Nephron progenitor cell (in vitro differentiated cells): Measurements from ENCODE around the gene PDXK.

ENCODE experiments used
- DNase-seq: peaks from one replicate; pipeline ENCODE4 v3.0.0; 2021
- H3K27ac Mint-ChIP-seq: 2 replicates; pipeline ENCODE4 v1.8.0; 2021; ENCODE audit warnings: mild to moderate bottlenecking, moderate library complexity, mixed read lengths
- H3K27me3 Mint-ChIP-seq: 2 replicates; pipeline ENCODE4 v1.8.0; 2021; ENCODE audit warnings: mild to moderate bottlenecking, low read depth, mixed read lengths; ENCODE audit not compliant: poor library complexity
- H3K36me3 Mint-ChIP-seq: 2 replicates; pipeline ENCODE4 v1.8.0; 2021; ENCODE audit warnings: low read depth, mixed read lengths
- H3K4me1 Mint-ChIP-seq: 2 replicates; pipeline ENCODE4 v1.8.0; 2021; ENCODE audit warnings: mixed read lengths
- H3K4me3 Mint-ChIP-seq: 2 replicates; pipeline ENCODE4 v1.8.0; 2021; ENCODE audit warnings: mild to moderate bottlenecking, moderate library complexity, mixed read lengths
- H3K9me3 Mint-ChIP-seq: 2 replicates; pipeline ENCODE4 v1.8.0; 2021; ENCODE audit warnings: mild to moderate bottlenecking, moderate library complexity, mixed read lengths
- TF ChIP-seq, protein P1 (sequence below): fragments of 200-600 bp; sonication (generic); IDR thresholded peaks from 2 replicates; pipeline ENCODE4 v1.5.0; 2021; ENCODE audit warnings: antibody characterized with exemption

The PDXK gene

DNA sequence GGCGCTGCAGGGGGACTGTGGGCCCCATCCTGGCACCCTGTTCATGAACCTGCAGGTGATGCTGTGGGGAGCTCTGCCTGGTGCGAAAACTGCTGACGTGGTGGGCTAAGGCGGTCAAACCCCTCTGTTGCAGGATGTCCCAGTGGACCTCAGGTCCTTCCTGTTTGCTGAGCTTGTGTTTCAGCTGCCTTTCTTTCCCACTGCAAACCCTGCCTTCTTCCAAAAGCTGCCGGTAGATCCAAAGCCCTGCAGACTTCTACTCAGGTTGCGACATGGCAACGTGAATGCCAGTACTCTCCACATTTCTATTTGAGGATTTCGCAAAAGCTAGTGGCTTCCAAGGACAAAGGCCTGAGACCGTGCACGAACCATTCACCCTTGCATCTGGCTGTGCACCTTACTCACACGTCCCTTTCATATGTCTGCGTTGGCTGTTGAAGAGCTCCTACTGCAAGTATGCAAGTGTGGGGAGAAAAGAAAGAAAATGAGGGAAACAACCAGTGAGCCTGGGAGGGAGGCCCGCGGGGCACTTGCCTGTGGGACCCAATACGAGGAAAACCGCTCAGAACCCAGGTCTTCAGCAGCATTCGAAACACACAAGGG lies 64.3 kb downstream of the PDXK start:
- peaks cover 10% of the 10 kb centered on the region for H3K4me1 Mint-ChIP-seq
- H3K27ac Mint-ChIP-seq: no peak overlapping the region
- peaks cover 4% of the 10 kb centered on the region for H3K9me3 Mint-ChIP-seq
- H3K36me3 Mint-ChIP-seq: no peaks in the 10 kb centered on the region
- TF ChIP-seq, protein P1, sequence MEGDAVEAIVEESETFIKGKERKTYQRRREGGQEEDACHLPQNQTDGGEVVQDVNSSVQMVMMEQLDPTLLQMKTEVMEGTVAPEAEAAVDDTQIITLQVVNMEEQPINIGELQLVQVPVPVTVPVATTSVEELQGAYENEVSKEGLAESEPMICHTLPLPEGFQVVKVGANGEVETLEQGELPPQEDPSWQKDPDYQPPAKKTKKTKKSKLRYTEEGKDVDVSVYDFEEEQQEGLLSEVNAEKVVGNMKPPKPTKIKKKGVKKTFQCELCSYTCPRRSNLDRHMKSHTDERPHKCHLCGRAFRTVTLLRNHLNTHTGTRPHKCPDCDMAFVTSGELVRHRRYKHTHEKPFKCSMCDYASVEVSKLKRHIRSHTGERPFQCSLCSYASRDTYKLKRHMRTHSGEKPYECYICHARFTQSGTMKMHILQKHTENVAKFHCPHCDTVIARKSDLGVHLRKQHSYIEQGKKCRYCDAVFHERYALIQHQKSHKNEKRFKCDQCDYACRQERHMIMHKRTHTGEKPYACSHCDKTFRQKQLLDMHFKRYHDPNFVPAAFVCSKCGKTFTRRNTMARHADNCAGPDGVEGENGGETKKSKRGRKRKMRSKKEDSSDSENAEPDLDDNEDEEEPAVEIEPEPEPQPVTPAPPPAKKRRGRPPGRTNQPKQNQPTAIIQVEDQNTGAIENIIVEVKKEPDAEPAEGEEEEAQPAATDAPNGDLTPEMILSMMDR: no peak
- no peak overlapping the region for H3K4me3 Mint-ChIP-seq
- H3K27me3 Mint-ChIP-seq: peaks cover 34% of the 10 kb centered on the region
- DNase-seq: no peak

DNA sequence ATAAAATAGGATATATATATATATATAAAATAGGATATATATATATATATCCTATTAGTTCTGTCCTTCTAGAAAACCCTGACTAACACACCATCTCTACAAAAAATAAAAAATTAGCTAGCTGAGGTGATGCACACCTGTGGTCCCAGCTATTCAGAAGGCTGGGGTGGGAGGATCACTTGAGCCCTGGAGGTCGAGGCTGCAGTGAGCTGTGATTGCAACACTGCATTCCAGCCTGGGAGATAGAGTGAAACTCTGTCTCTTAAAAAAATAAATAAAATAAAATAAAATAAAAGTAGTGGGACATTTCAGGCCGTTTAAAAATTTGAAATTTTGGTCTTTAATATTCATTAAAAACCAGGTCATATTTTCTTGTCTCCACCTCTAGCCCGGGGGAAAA lies 66.2 kb downstream of the PDXK start:
- H3K4me1 Mint-ChIP-seq: peaks cover 3% of the 10 kb centered on the region
- TF ChIP-seq, protein P1: no peak
- no peaks in the 10 kb centered on the region for H3K36me3 Mint-ChIP-seq
- no peak overlapping the region for H3K27ac Mint-ChIP-seq
- no peak overlapping the region for H3K4me3 Mint-ChIP-seq
- H3K27me3 Mint-ChIP-seq: peaks cover 29% of the 10 kb centered on the region
- DNase-seq: no peak
- peaks cover 4% of the 10 kb centered on the region for H3K9me3 Mint-ChIP-seq

DNA sequence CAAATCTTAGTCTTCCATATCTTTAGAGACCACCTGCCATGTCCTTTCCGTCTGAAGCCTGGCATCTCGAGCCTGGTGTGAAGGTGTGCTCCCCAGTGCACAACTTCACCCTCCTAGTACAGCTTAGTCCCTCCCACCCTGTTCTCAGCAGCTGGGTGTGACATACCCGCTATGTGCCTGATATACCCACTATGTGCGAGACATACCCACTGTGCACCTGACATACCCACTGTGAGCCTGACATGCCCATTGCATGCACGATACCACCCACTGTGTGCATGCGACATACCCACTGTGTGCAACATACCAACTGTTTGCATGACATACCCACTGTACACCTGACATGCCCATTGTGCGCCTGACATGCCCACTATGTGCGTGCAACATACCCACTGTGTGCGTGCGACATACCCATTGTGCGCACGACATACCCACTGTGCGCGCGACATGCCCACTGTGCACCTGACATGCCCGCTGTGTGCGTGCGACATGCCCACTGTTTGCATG lies 67.4 kb downstream of the PDXK start:
- peaks cover 21% of the 10 kb centered on the region for H3K27me3 Mint-ChIP-seq
- DNase-seq: no peak
- H3K4me1 Mint-ChIP-seq: peaks cover 14% of the 10 kb centered on the region
- H3K36me3 Mint-ChIP-seq: peaks cover 8% of the 10 kb centered on the region
- H3K27ac Mint-ChIP-seq: peak overlapping the region; percentile 39
- H3K4me3 Mint-ChIP-seq: no peak overlapping the region
- TF ChIP-seq, protein P1: no peak
- H3K9me3 Mint-ChIP-seq: peaks cover 4% of the 10 kb centered on the region

DNA sequence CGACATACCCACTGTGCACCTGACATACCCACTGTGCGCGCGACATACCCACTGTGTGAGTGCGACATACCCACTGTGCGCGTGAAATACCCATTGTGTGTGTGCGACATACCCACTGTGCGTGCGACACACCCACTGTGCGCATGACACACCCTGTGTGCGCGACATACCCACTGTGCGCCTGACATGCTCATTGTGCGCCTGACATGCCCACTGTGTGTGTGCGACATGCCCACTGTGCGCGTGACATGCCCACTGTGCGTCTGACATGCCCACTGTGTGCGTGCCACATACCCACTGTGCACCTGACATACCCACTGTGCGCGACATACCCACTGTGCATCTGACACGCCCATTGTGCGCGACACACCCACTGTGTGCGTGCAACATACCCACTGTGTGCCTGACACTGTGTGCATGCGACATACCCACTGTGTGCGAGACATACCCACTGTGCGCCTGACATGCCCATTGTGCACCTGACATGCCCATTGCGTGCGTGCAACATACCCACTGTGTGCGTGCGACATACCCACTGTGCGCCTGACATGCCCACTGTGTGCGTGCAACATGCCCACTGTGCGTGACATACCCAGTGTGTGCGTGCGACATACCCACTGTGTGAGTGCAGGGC lies 68.0 kb downstream of the PDXK start:
- H3K4me3 Mint-ChIP-seq: no peak overlapping the region
- TF ChIP-seq, protein P1: no peak
- peaks cover 11% of the 10 kb centered on the region for H3K36me3 Mint-ChIP-seq
- peaks cover 17% of the 10 kb centered on the region for H3K4me1 Mint-ChIP-seq
- peaks cover 21% of the 10 kb centered on the region for H3K27me3 Mint-ChIP-seq
- no peak for DNase-seq
- H3K27ac Mint-ChIP-seq: no peak overlapping the region
- H3K9me3 Mint-ChIP-seq: peaks cover 4% of the 10 kb centered on the region

DNA sequence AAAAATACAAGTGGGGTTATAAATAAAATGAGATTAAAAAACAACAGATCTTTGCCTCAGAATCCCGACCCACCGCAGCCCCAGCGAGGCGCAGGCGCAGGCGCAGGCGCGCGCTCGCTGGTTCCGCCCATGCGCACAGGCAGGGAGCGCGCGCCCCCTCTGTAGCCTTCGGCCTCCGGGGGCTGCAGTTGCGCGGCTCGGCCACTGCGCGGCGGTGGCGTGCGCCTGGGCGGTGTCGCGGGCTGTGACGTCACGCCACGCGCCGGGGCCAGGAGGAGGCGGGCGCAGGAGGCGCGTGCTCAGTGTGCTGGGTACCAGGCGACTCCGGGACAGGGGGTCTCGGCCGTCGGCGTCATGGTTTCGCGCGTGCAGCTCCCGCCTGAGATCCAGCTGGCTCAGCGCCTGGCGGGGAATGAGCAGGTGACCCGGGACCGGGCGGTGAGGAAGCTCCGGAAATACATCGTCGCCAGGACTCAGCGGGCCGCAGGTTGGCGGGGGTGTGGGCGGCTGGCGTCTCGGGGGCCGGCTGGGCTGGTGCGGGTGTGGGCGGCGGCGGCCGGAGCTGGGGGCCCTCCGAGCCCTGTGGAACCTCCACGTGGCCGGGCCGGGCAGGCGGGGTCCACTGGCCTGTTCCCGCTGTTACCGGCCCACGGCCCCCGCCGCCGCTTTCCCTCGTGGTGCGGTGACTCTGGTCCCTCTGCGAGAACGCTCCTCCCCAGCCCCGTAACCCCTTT lies 70.5 kb downstream of the PDXK start, which contains the start of gene RRP1:
Gene RRP1 (plus strand): TSS at position 302 of the 734 bp plus-strand sequence. CDS start 53 bp downstream, at position 355.
- Mint-ChIP-seq H3K27ac (peak within 1 kb of the TSS; percentile 95), H3K27me3 (peaks cover 8% of the 10 kb centered on the region), H3K9me3 (peaks cover 4% of the 10 kb centered on the region), H3K36me3 (peaks cover 24% of the 10 kb centered on the region), H3K4me3 (peak within 1 kb of the TSS; percentile 98), H3K4me1 (peaks cover 20% of the 10 kb centered on the region)
- TF ChIP-seq, protein P1: peak; percentile 96
- DNase-seq: peak; percentile 97
